K562 (cell line): Measurements from ENCODE around the gene ZNF74. TPM values are rescaled to one million over a fixed set of nuclear protein-coding genes. Genes with fewer than 3 reads are reported as not detected.

ENCODE experiments used
- ATAC-seq: fragments of 200-7000 bp; cut with Tn5 transposase; 3 replicates; pipeline ENCODE4 v1.9.1; 2020; ENCODE audit warnings: moderate library complexity
- BruUV-seq: library from RNA; stranded (reverse); fragments of 400-500 nt; replicated peaks from 2 replicates; lab custom pipeline; 2021; lab: Mats Ljungman, UMichigan
- CTCF ChIA-PET: fragments of 300-600 bp; formaldehyde crosslinking; extraction: SDS; loops from one replicate; lab custom pipeline; 2021; ENCODE audit warnings: low intra/inter-chr PET ratio; lab: Yijun Ruan, JAX
- POLR2A ChIA-PET: fragments of 300-600, 350-650 bp; sonication (Branson Sonifier 250); formaldehyde crosslinking; extraction: SDS; loops from one replicate; lab custom pipeline; 2021; ENCODE audit warnings: antibody characterized with exemption, inconsistent platforms; lab: Yijun Ruan, JAX
- DNase-seq, 4 experiments: peaks; one replicate each; pipeline versions ENCODE4 v3.0.0 to v3.0.0-alpha.2; 2011 to 2018; ENCODE audit warnings: low spot score in 3 of 4, mixed read lengths in 3 of 4; ENCODE audit errors: extremely low read depth in 1 of 4
- FAIRE-seq: peaks from 2 replicates; lab custom pipeline; 2011; peaks lifted over from hg19 to GRCh38; lab: Jason Lieb, UNC
- H2AFZ ChIP-seq: 2 replicates; pipeline ENCODE4 v1.6.0; 2011; ENCODE audit warnings: low read depth, low read length, control low read depth, inconsistent platforms
- H3K27ac ChIP-seq: fragments of 200-600 bp; 3 replicates; pipeline ENCODE4 v1.8.0; 2011; ENCODE audit warnings: low read depth, mild to moderate bottlenecking, control low read depth, inconsistent platforms, low read length, moderate library complexity, mixed read lengths; ENCODE audit errors: extremely low read depth
- H3K27me3 ChIP-seq, 2 experiments: fragments of 300-600 bp in 1 of 2; 2 replicates in 1 of 2; 3 replicates in 1 of 2; pipeline versions ENCODE4 v1.6.0 to v1.8.0; 2011; ENCODE audit warnings: inconsistent platforms in 2 of 2, low read length in 2 of 2, mild to moderate bottlenecking in 1 of 2, mixed read lengths in 1 of 2, moderate library complexity in 1 of 2; ENCODE audit not compliant: control insufficient read depth in 2 of 2, insufficient read depth in 2 of 2
- H3K36me3 ChIP-seq: fragments of 300-600 bp; 3 replicates; pipeline ENCODE4 v1.8.0; 2011; ENCODE audit warnings: mild to moderate bottlenecking, low read length, inconsistent platforms; ENCODE audit not compliant: control insufficient read depth, insufficient read depth
- H3K4me1 ChIP-seq, 2 experiments: fragments of 200-600 bp in 1 of 2; replicated peaks in 1 of 2; 2 replicates in 1 of 2; 3 replicates in 1 of 2; pipeline versions ENCODE4 v1.5.1 to v1.8.0; 2011; ENCODE audit warnings: inconsistent platforms in 2 of 2, low read length in 2 of 2, mild to moderate bottlenecking in 1 of 2, mixed read lengths in 1 of 2, moderate library complexity in 1 of 2; ENCODE audit not compliant: control insufficient read depth in 2 of 2, insufficient read depth in 2 of 2
- H3K4me2 ChIP-seq: 2 replicates; pipeline ENCODE4 v1.6.1; 2011; ENCODE audit warnings: low read length, control low read depth, inconsistent platforms, mixed read lengths; ENCODE audit not compliant: insufficient read depth
- H3K4me3 ChIP-seq: fragments of 200-600 bp; sonication (generic), shearing (Covaris generic); 2 replicates; pipeline ENCODE4 v1.5.1; 2016; ENCODE audit warnings: control low read depth, inconsistent platforms
- H3K79me2 ChIP-seq: fragments of 200-600 bp; 3 replicates; pipeline ENCODE4 v1.8.0; 2011; ENCODE audit warnings: low read length, inconsistent platforms; ENCODE audit not compliant: control insufficient read depth, insufficient read depth
- H3K9ac ChIP-seq, 2 experiments: 2 replicates each; pipeline versions ENCODE4 v1.6.0 to v1.6.1; 2011; ENCODE audit warnings: low read depth in 2 of 2, low read length in 2 of 2, control low read depth in 1 of 2, inconsistent platforms in 1 of 2, mild to moderate bottlenecking in 1 of 2, mixed read lengths in 1 of 2; ENCODE audit not compliant: insufficient read depth in 1 of 2
- H3K9me1 ChIP-seq: one replicate; pipeline ENCODE4 v1.6.0; 2011; ENCODE audit warnings: inconsistent platforms, mild to moderate bottlenecking, low read length, moderate library complexity; ENCODE audit not compliant: control insufficient read depth, insufficient read depth
- H3K9me3 ChIP-seq: replicated peaks from 2 replicates; pipeline ENCODE4 v1.5.1; 2011; ENCODE audit warnings: low read depth, low read length, inconsistent platforms; ENCODE audit not compliant: control insufficient read depth, insufficient read depth
- H4K20me1 ChIP-seq: replicated peaks from 2 replicates; pipeline ENCODE4 v1.6.1; 2011; ENCODE audit warnings: low read length, inconsistent platforms, mixed read lengths; ENCODE audit not compliant: control insufficient read depth, insufficient read depth
- ARID4B ChIP-seq: sonication (generic); formaldehyde crosslinking; IDR thresholded peaks from 2 replicates; pipeline ENCODE4 v1.8.0; 2022; ENCODE audit warnings: mild to moderate bottlenecking, missing genetic modification reagents
- HLTF ChIP-seq: fragments of 450-650 bp; IDR thresholded peaks from 2 replicates; pipeline ENCODE4 v1.6.1; 2016
- RFX7 ChIP-seq: fragments of 250-450 bp; sonication (Bioruptor Pico); IDR thresholded peaks from 2 replicates; pipeline ENCODE4 v1.5.1; 2021; ENCODE audit warnings: mild to moderate bottlenecking
- ZBED1 ChIP-seq: IDR thresholded peaks from 2 replicates; pipeline ENCODE4 v1.6.1; 2014
- ZC3H11A ChIP-seq: IDR thresholded peaks from 2 replicates; pipeline ENCODE4 v1.6.1; 2012; ENCODE audit warnings: low read depth, low read length, improper control_type of control experiment
- ZHX1 ChIP-seq: fragments of 150-350 bp; conservative IDR thresholded peaks from 2 replicates; pipeline ENCODE4 v1.6.1; 2014; ENCODE audit warnings: low read length
- ZNF146 ChIP-seq: IDR thresholded peaks from one replicate; pipeline ENCODE4 v1.6.1; 2018; ENCODE audit warnings: missing compliant biosample characterization; ENCODE audit not compliant: unreplicated experiment
- WGBS: fragments of 100-300 bp; shearing (Covaris generic); methylation state at CpG from one replicate; pipeline ENCODE4 v1.1.6; 2016; ENCODE audit warnings: low coverage, mixed read lengths; ENCODE audit not compliant: insufficient coverage; ENCODE audit errors: missing lambda C conversion rate; 5-methylcytosine and 5-hydroxymethylcytosine counted together
- in situ Hi-C: fragments of 300-500 bp; cut with MboI; formaldehyde crosslinking; loops from 4 replicates; pipeline ENCODE4 v1.15.0; 2018; ENCODE audit warnings: inconsistent platforms, mixed read lengths
- intact Hi-C: fragments of 100-400 bp; cut with micrococcal nuclease; formaldehyde crosslinking; loops from 2 replicates; pipeline ENCODE4 v1.14.2; 2022
- polyA plus RNA-seq, 8 experiments: library from polyadenylated mRNA; depleted of rRNA in 4 of 8; stranded (reverse) in 5 of 8; unstranded in 3 of 8; fragments of >200 nt; fragmentation: Nextera tagmentation in 2 of 8; fragmentation: Illumina TruSeq in 1 of 8; extraction: Ambion mirVana in 2 of 8; extraction: Trizol in 1 of 8; gene quantifications; 2 replicates each; pipeline versions ENCODE4 v1.2.1 to v1.2.3, GENCODE V29; 2011 to 2014; ENCODE audit warnings: inconsistent platforms in 1 of 8, missing spikeins in 1 of 8
- total RNA-seq, 7 experiments: library from RNA; depleted of rRNA in 6 of 7; stranded (reverse); fragments of >200 nt in 6 of 7; fragmentation: Illumina TruSeq in 2 of 7; extraction: Trizol in 2 of 7; gene quantifications; 2 replicates each; pipeline versions ENCODE4 v1.2.1 to v1.2.3, GENCODE V29; 2011 to 2021; ENCODE audit warnings: low replicate concordance in 1 of 7
- TF ChIP-seq, protein P1 (sequence below): IDR thresholded peaks from 2 replicates; pipeline ENCODE4 v1.6.1; 2011; ENCODE audit warnings: borderline replicate concordance, low read depth, mild to moderate bottlenecking, moderate library complexity, low read length; ENCODE audit not compliant: insufficient read depth, poor library complexity, severe bottlenecking
- TF ChIP-seq, protein P2 (sequence below): fragments of 200-800 bp; sonication (Bioruptor generic); IDR thresholded peaks from 2 replicates; pipeline ENCODE4 v1.6.1; 2017; ENCODE audit warnings: missing genetic modification characterization, missing compliant biosample characterization

Gene ZNF74
- total and polyA plus RNA-seq, 9 of the 15 experiments (the other 6 are each of a cell fraction or from before 2014, with no cell fraction given) = 2.4 to 53.5 (median 31.5) TPM

DNA sequence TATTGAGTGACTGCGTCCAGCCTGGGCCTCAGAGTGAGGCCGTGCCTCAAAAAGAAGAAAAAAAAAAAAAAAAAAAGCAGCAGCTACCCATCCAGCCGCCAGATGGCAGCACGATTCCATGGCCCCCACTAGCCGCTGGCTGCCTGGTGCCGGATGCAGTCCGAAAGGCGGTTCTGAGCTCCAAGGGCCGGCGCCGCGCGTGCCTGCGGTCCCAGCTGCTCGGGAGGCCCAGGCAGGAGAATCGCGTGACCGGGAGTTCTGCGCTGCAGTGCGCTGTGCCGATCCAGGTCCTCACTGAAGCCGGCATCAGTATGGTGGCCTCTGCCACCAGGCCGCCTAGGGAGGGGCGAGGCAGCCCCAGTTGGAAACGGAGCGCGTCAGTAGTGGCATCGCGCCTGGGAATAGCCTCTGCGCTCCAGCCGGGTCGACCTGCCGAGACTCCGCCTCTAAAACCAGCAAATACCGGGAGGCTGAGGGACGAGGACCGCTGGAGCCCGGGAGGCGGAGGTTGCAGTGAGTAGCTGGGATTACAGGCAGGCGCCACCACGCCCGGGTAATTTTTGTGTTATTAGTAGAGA, 24.3 kb downstream of the ZNF74 start:
- H3K4me1 ChIP-seq = peaks cover 0 to 18% of the 10 kb centered on the region in 2 experiments; a peak in 3 of 5 replicates
- POLR2A ChIA-PET = interaction anchor here (0.5 to 2.5 kb wide), 21 partner anchors 10 to 453 kb away, joined by 3 to 20 read pairs (median 4); partner anchors contain the start of gene DGCR6L
- peak overlapping the region; percentile 81 for H3K4me2 ChIP-seq
- DNase-seq (peak; percentile 94 to 100 (median 99)), FAIRE-seq (peak; percentile 60), ATAC-seq (peak; percentile 84)
- peak overlapping the region; percentile 32 for H3K4me3 ChIP-seq
- H2AFZ ChIP-seq = peak overlapping the region; percentile 94
- H3K9me3 ChIP-seq = no peaks in the 10 kb centered on the region
- H3K79me2 ChIP-seq = no peaks in the 10 kb centered on the region
- CTCF ChIA-PET = interaction anchor here (0.6 to 5.9 kb wide), 22 partner anchors 9 to 366 kb away, joined by 3 to 195 read pairs (median 5); partner anchors contain the start of genes DGCR6L and KLHL22
- no peak overlapping the region for H3K27ac ChIP-seq
- H3K36me3 ChIP-seq = no peaks in the 10 kb centered on the region
- no peaks in the 10 kb centered on the region for H3K9me1 ChIP-seq
- in situ Hi-C loops (loop anchor here (5.0 to 25.0 kb wide), 3 partner anchors 154 to 1881 kb away; partner anchors contain the start of gene TMEM191B), intact Hi-C loops (loop anchor here (1.0 to 10.0 kb wide), 8 partner anchors 38 to 324 kb away; partner anchors contain the start of gene CCDC188)
- peak overlapping the region; percentile 7 to 89; a peak in 3 of 4 replicates for H3K9ac ChIP-seq
- peaks cover 14% of the 10 kb centered on the region for H4K20me1 ChIP-seq
- no TSS peak for BruUV-seq
- 13% methylated on average over 42 of the region's 42 CpGs for WGBS
- H3K27me3 ChIP-seq = peaks cover 21 to 32% of the 10 kb centered on the region in 2 experiments; a peak in 4 of 5 replicates
- TF ChIP-seq ARID4B (CRISPR knock-in tag) = peak; percentile 35; the same call in 1 of the 2 replicates
- TF ChIP-seq HLTF = peak; percentile 84; the same call in 1 of the 2 replicates
- TF ChIP-seq, protein P1, sequence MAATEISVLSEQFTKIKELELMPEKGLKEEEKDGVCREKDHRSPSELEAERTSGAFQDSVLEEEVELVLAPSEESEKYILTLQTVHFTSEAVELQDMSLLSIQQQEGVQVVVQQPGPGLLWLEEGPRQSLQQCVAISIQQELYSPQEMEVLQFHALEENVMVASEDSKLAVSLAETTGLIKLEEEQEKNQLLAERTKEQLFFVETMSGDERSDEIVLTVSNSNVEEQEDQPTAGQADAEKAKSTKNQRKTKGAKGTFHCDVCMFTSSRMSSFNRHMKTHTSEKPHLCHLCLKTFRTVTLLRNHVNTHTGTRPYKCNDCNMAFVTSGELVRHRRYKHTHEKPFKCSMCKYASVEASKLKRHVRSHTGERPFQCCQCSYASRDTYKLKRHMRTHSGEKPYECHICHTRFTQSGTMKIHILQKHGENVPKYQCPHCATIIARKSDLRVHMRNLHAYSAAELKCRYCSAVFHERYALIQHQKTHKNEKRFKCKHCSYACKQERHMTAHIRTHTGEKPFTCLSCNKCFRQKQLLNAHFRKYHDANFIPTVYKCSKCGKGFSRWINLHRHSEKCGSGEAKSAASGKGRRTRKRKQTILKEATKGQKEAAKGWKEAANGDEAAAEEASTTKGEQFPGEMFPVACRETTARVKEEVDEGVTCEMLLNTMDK = peak; percentile 59
- peak; percentile 96; the same call in 1 of the 2 replicates for TF ChIP-seq ZHX1
- TF ChIP-seq, protein P2, sequence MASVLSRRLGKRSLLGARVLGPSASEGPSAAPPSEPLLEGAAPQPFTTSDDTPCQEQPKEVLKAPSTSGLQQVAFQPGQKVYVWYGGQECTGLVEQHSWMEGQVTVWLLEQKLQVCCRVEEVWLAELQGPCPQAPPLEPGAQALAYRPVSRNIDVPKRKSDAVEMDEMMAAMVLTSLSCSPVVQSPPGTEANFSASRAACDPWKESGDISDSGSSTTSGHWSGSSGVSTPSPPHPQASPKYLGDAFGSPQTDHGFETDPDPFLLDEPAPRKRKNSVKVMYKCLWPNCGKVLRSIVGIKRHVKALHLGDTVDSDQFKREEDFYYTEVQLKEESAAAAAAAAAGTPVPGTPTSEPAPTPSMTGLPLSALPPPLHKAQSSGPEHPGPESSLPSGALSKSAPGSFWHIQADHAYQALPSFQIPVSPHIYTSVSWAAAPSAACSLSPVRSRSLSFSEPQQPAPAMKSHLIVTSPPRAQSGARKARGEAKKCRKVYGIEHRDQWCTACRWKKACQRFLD = 0 out of 2 replicates have a peak, but pooled peaks have one; percentile 36
- peak; percentile 77 for TF ChIP-seq ZBED1
- peak; percentile 86; the same call in 1 of the 2 replicates for TF ChIP-seq RFX7 (CRISPR knock-in tag)
- peak; percentile 93 for TF ChIP-seq ZC3H11A
- no peak for TF ChIP-seq ZNF146 (CRISPR knock-in tag)
